Measurements from ENCODE around the gene SLC6A19.

SLC6A19 gene

GRCh38 chr5:1215320-1216096 lies 14.1 kb downstream of the SLC6A19 start:
- no peak overlapping the region for H3K4me3 ChIP-seq (ENCODE audit: low read depth, low read length)
- TF ChIP-seq, protein P1, sequence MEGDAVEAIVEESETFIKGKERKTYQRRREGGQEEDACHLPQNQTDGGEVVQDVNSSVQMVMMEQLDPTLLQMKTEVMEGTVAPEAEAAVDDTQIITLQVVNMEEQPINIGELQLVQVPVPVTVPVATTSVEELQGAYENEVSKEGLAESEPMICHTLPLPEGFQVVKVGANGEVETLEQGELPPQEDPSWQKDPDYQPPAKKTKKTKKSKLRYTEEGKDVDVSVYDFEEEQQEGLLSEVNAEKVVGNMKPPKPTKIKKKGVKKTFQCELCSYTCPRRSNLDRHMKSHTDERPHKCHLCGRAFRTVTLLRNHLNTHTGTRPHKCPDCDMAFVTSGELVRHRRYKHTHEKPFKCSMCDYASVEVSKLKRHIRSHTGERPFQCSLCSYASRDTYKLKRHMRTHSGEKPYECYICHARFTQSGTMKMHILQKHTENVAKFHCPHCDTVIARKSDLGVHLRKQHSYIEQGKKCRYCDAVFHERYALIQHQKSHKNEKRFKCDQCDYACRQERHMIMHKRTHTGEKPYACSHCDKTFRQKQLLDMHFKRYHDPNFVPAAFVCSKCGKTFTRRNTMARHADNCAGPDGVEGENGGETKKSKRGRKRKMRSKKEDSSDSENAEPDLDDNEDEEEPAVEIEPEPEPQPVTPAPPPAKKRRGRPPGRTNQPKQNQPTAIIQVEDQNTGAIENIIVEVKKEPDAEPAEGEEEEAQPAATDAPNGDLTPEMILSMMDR (IDR thresholded peaks at IDR 0.05; ENCODE audit: low read depth, low read length, missing control alignments), result no peak
- DNase-seq (ENCODE audit: low read depth), result no peak

DNA sequence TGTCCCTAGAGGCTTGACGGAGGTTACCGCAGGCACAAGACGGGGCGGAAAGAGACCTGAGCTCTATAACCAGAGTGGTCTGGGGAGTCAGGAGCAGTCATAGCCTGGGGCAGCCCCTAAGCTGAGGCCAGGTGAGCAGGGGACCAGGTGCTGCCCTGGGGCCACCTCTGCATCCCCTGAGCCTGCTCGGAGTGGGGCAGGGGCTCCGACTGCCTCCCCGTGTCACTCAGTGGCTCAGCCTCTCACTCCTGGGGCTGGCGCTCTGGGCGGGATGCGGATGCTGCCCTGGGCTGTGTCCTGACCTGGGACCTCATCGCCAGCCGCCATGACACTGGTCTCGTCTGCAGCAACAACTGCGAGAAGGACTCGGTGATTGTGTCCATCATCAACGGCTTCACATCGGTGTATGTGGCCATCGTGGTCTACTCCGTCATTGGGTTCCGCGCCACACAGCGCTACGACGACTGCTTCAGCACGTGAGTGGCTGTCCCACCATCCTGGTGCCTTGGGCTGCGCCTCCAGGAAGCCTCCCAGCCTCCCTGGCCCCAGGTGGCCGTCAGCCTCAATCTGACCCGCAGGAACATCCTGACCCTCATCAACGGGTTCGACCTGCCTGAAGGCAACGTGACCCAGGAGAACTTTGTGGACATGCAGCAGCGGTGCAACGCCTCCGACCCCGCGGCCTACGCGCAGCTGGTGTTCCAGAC lies 15.0 kb downstream of the SLC6A19 start:
- H3K4me3 ChIP-seq (ENCODE audit: low read depth, low read length), result no peak overlapping the region
- TF ChIP-seq, protein P1 (IDR thresholded peaks at IDR 0.05; ENCODE audit: low read depth, low read length, missing control alignments), result no peak

GRCh38 chr5:1216918-1217295 lies 15.5 kb downstream of the SLC6A19 start:
- TF ChIP-seq, protein P1 (IDR thresholded peaks at IDR 0.05; ENCODE audit: low read depth, low read length, missing control alignments), result no peak
- no peak for DNase-seq (ENCODE audit: low read depth)

More for the DNA sequence above, 15.0 kb downstream of the SLC6A19 start:
- no peak for DNase-seq (ENCODE audit: low read depth)

GRCh38 chr5:1217596-1218206 lies 16.3 kb downstream of the SLC6A19 start:
- DNase-seq (ENCODE audit: low read depth), result no peak
- no peak overlapping the region for H3K4me3 ChIP-seq (ENCODE audit: low read depth, low read length)
- TF ChIP-seq, protein P1 (IDR thresholded peaks at IDR 0.05; ENCODE audit: low read depth, low read length, missing control alignments), result no peak

More at GRCh38 chr5:1216918-1217295, 15.5 kb downstream of the SLC6A19 start:
- H3K4me3 ChIP-seq (ENCODE audit: low read depth, low read length), result no peak overlapping the region

GRCh38 chr5:1218351-1219080 lies 17.1 kb downstream of the SLC6A19 start:
- TF ChIP-seq, protein P1 (IDR thresholded peaks at IDR 0.05; ENCODE audit: low read depth, low read length, missing control alignments), result no peak
- H3K4me3 ChIP-seq (ENCODE audit: low read depth, low read length), result no peak overlapping the region
- no peak for DNase-seq (ENCODE audit: low read depth)

DNA sequence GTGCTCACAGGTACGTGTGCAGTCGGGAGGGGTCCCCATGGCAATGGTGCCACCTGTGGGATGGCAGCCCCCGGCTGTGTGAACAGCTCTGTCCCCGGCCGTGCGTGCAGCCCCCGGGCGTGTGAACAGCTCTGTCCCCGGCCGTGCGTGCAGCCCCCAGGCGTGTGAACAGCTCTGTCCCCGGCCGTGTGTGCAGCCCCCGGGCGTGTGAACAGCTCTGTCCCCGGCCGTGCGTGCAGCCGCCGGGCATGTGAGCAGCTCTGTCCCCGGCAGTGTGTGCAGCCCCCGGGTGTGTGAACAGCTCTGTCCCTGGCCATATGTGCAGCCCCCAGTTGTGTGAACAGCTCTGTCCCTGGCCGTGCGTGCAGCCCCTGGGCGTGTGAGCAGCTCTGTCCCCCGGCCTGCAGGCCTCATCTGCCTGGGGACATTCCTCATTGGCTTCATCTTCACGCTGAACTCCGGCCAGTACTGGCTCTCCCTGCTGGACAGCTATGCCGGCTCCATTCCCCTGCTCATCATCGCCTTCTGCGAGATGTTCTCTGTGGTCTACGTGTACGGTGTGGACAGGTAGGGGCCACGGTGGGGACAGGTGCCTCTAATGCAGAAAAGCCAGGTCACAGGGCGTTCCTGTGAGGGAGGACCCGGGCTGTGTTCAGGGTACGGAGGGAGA lies 17.8 kb downstream of the SLC6A19 start:
- H3K4me3 ChIP-seq (ENCODE audit: low read depth, low read length), result no peak overlapping the region
- DNase-seq (ENCODE audit: low read depth), result no peak
- TF ChIP-seq, protein P1 (IDR thresholded peaks at IDR 0.05; ENCODE audit: low read depth, low read length, missing control alignments), result no peak
